Subcutaneous adipose tissue (tissue), 4 donors: ENCODE results near the gene DOP1A. TPM values are rescaled to one million over a fixed set of nuclear protein-coding genes. Genes with fewer than 3 reads are reported as not detected.

Source experiments
- total RNA-seq, 4 donors: library from RNA; depleted of rRNA; stranded (reverse); fragments of >200 nt; gene quantifications; one replicate each; pipeline ENCODE4 v1.1.0, GENCODE V29; 2016
- TF ChIP-seq, protein P1 (sequence below): fragments of 450-650 bp; IDR thresholded peaks from one replicate; pipeline ENCODE4 v1.5.1; 2016; ENCODE audit warnings: low read depth, mild to moderate bottlenecking, control low read depth, antibody characterized with exemption, moderate library complexity

Gene DOP1A
- total RNA-seq, 4 donors from 2014 or later: 26.7 to 33.9 (median 31.8) TPM

DNA sequence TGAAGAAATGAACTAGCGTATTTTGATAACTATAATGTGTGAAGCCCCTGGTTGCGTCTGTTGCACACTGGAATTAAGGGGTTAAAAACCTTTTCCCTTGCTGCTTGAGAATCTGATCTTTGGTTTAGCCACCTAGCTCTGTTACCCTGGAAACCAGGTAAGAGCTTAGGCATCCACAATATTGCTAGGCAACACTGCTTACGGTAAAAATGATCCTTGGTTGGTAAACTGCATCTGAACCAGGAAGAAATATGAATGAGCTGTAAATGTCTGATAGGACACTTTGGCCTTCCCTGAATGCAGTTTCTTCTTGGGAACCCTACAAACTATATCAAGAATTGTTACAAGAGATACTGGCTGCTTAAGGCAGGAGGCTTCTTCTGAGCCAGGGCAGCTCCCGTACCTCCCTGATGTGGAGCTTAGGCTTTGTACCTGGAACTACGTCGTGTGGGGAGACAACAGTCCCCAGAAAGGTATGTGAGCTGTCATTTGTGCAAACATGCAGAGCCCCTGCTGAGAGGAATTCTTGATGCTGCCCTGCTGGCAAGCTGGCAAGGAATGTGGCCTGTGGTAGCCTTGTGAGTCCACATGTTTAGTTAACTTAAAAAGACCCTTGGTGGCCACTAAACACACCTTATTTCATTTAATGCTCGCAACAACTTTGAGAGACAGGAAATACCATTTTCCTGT lies 20.3 kb upstream of the DOP1A start:
- TF ChIP-seq, protein P1, sequence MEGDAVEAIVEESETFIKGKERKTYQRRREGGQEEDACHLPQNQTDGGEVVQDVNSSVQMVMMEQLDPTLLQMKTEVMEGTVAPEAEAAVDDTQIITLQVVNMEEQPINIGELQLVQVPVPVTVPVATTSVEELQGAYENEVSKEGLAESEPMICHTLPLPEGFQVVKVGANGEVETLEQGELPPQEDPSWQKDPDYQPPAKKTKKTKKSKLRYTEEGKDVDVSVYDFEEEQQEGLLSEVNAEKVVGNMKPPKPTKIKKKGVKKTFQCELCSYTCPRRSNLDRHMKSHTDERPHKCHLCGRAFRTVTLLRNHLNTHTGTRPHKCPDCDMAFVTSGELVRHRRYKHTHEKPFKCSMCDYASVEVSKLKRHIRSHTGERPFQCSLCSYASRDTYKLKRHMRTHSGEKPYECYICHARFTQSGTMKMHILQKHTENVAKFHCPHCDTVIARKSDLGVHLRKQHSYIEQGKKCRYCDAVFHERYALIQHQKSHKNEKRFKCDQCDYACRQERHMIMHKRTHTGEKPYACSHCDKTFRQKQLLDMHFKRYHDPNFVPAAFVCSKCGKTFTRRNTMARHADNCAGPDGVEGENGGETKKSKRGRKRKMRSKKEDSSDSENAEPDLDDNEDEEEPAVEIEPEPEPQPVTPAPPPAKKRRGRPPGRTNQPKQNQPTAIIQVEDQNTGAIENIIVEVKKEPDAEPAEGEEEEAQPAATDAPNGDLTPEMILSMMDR: no peak

DNA sequence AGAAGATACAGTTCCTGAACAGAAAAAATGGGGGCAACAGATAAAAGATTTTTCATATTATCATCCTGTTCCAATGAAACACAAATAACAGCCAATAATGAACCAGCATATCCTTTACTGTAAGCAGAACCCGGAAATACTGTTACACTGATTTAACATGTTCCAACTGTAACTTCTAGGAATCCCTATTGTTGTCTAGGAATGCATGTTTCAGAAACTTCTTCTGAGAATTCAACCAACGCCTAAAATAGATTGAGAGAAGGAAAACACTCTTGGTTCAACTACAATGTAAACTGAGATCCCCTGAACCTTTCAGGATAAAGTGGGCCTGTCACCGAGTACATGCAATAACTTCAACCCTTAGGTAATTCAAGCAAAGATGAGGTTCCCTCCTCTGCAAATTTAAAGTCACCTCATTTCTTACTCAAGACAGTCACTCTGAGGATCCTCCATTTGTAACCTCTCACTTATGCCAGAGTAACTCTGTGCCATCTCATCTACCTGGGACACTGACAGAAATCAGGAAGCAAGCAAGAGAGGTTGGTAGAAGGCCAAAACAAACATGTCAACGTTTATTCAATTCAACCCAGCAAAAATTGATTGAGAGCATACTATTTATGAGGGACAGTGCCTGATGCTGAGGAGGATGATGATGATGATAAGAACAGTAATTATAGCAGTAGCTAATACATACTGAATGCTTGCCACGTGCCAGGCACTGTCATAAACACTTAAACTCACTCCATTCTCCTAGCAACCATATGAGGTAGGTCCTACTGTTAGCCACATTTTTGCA lies 15.9 kb upstream of the DOP1A start:
- TF ChIP-seq, protein P1: no peak

DNA sequence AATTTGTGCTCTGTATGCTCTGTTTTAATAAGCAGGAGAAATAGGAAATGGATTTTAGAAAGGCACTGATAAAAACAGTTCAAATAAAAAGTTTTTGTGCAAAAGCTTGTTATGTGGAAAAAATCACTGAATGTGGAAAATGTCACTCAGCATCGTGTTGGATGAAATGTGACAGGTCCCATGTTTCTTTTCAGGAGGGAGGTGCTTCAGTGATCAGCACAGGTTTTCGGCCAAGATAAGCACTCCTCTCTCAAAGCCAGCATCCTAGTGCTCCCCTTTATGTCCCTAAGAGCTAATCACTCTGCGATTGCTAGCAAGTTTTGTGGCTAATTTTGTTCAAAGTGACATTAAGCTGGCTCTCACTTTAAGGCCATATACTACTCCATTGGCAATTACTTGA lies 13.8 kb upstream of the DOP1A start:
- TF ChIP-seq, protein P1: no peak

DNA sequence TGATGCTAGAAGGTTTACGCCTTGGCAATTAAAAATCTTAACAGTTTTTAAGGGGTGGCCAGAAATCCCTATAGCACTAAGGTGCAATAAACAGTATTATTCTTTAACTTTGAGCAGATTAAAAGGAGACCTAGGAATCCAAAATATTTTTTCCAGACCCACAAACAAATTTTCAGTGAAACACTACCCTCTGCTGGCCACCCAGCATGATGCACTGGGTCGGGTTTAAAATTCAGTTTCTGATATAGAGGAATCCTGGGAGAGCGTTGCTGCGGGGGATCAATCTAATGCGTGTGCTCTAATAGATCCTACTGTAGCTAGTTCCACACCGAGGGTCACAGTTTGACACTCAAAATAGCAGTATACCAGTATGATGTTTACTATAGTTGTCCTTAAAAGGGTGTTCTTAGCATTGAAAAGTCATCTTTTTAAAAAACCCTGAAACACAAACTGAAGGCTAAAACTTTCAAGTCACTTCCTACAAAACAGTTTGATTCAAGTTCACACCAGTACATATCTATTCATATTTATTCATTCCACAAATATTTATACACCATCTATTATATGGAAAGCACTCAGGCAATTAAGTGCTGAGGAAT lies 12.0 kb upstream of the DOP1A start:
- TF ChIP-seq, protein P1: no peak

DNA sequence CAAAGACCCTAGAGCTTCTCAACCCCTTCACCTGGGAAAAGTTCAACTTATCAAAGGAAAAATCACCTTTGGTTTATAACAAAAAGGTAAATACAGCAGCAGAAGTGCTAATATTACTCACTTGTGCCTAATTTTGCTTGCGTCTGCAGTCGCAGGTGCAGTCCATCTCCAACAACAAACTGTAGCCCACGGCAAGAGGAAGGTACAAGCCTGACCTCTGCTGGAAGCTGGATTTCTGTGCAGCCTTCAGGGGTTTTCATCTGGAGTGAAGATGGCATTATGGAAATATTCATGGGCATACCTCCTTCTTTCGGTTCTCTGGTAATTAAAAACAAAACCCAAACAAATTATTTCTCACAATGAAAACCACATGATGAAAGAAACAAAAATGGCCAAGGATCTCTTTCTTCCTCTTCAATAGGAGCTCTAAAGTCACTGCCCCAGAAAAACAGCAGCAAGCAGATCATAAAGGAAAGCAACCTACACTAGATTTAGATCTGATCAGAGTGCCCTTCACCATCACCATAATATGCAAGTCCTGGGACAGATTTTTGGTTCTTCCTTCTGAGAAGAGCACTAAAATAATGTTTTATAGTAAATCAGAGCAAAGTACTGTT lies 9.7 kb upstream of the DOP1A start:
- TF ChIP-seq, protein P1: no peak

DNA sequence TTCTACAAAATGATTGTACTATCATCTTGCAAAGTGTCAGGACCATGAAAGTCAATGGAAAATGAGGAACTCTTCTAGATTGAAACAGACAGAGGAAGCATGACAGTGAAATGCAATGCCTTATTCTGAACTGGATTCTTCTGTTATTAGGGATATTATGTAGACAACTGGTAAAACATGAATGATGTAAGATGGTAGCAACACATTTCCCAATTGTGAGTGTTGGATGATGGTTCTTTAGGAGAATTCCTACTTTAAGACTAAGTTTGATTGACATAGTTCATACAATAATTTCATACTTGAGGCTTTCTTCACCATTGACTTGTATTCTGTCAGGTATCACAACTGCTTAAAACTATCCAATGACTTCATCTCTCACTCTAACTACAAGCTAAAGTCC lies 6.3 kb upstream of the DOP1A start:
- TF ChIP-seq, protein P1: no peak

DNA sequence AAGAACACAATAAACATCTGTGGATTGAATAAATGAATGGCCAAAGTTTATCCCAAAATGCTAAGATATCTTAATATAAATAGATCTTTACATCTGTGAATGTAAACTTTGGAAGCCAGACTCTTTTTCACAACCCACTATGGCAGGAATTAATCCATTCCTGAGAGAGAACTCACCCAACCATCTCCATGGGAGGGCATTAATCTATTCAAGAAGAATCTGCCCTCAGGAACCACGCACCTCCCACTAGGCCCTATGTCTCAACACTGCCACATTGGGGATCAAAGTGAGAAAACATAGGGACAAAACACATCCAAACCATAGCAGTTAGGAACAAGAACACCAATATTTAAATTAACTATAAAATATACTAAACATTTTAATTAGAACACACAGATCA lies 5.2 kb upstream of the DOP1A start:
- TF ChIP-seq, protein P1: no peak
